ENCODE data around the gene PDE7B. TPM values are rescaled to one million over a fixed set of nuclear protein-coding genes. Genes with fewer than 3 reads are reported as not detected.

Gene PDE7B
- total and polyA plus RNA-seq, 2 donors (not counting 1 experiment from before 2014, with no cell fraction given), result 7.9 to 21.5 TPM

- Histone ChIP-seq H3K79me2 (ENCODE audit: control insufficient read depth, insufficient read depth, low read length) (no peaks in the 10 kb centered on the region), H3K9me3 (ENCODE audit: control insufficient read depth, insufficient read depth, low read depth, low read length) (no peaks in the 10 kb centered on the region), H3K27me3 (ENCODE audit: control insufficient read depth, insufficient read depth, low read length) (no peaks in the 10 kb centered on the region), H4K20me1 (ENCODE audit: control insufficient read depth, extremely low read depth, insufficient read depth, low read length) (no peaks in the 10 kb centered on the region), H3K27ac (ENCODE audit: insufficient read depth, low read length) (no peak overlapping the region), H3K4me1 (ENCODE audit: control insufficient read depth, extremely low read depth, insufficient read depth, low read length) (no peaks in the 10 kb centered on the region), H3K4me2 (ENCODE audit: extremely low read depth, insufficient read depth, low read length) (no peak overlapping the region), H3K9ac (ENCODE audit: insufficient read depth, low read length) (no peak overlapping the region), H2AFZ (ENCODE audit: low read length) (no peak overlapping the region), H3K36me3 (ENCODE audit: control insufficient read depth, insufficient read depth, low read length) (no peaks in the 10 kb centered on the region), H3K4me3 (replicated peaks in 1 of 4; ENCODE audit: control extremely low read depth in 1 of 4, insufficient read depth in 1 of 4, low read depth in 3 of 4, low read length in 4 of 4) (no peak overlapping the region)
- no peak for TF ChIP-seq EZH2 (IDR thresholded peaks at IDR 0.05; ENCODE audit: low read length, missing control alignments)
- TF ChIP-seq, protein P1, sequence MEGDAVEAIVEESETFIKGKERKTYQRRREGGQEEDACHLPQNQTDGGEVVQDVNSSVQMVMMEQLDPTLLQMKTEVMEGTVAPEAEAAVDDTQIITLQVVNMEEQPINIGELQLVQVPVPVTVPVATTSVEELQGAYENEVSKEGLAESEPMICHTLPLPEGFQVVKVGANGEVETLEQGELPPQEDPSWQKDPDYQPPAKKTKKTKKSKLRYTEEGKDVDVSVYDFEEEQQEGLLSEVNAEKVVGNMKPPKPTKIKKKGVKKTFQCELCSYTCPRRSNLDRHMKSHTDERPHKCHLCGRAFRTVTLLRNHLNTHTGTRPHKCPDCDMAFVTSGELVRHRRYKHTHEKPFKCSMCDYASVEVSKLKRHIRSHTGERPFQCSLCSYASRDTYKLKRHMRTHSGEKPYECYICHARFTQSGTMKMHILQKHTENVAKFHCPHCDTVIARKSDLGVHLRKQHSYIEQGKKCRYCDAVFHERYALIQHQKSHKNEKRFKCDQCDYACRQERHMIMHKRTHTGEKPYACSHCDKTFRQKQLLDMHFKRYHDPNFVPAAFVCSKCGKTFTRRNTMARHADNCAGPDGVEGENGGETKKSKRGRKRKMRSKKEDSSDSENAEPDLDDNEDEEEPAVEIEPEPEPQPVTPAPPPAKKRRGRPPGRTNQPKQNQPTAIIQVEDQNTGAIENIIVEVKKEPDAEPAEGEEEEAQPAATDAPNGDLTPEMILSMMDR (conservative IDR thresholded peaks at IDR 0.05 in 1 of 2, IDR thresholded peaks at IDR 0.05 in 1 of 2; ENCODE audit: low read depth in 1 of 2, low read length in 2 of 2), result no peak
- DNase-seq (ENCODE audit: low read depth in 2 of 2), result no peak
Observed at GRCh38 chr6:135983093-135983492, 131.6 kb downstream of the PDE7B start.

DNA sequence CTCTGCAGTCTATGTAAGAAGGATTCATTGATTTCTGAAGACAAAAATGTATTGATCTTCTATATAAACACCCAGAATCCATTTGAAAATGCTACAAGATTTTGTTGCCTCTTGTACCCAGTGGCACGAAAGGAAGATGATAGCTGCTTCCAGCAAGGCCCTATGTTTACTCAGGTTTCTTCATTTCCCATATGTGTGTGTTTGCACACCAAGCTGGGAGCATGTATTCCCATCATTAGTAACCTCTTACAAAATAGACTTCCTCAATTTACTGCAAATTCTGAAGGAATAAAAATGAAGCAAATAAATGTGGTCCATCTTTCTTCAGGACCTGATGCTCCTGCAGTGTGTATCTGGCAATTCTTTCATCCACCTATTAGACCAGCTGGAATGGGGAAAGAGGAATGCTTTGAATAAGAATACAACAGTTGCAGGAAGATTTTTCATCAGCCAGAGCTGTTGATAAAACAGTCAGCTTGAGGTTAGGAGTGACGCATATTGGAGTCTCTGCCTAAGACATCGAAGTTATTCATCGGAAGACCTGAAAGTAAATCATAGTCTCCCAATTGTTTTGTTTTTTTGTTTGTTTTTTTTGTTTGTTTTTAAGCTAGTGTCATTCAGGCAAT lies 132.3 kb downstream of the PDE7B start:
- Histone ChIP-seq H3K27ac (ENCODE audit: insufficient read depth, low read length) (no peak overlapping the region), H2AFZ (ENCODE audit: low read length) (no peak overlapping the region), H4K20me1 (ENCODE audit: control insufficient read depth, extremely low read depth, insufficient read depth, low read length) (no peaks in the 10 kb centered on the region), H3K9me3 (ENCODE audit: control insufficient read depth, insufficient read depth, low read depth, low read length) (no peaks in the 10 kb centered on the region), H3K4me2 (ENCODE audit: extremely low read depth, insufficient read depth, low read length) (no peak overlapping the region), H3K36me3 (ENCODE audit: control insufficient read depth, insufficient read depth, low read length) (no peaks in the 10 kb centered on the region), H3K79me2 (ENCODE audit: control insufficient read depth, insufficient read depth, low read length) (no peaks in the 10 kb centered on the region), H3K9ac (ENCODE audit: insufficient read depth, low read length) (no peak overlapping the region), H3K4me3 (replicated peaks in 1 of 4; ENCODE audit: control extremely low read depth in 1 of 4, insufficient read depth in 1 of 4, low read depth in 3 of 4, low read length in 4 of 4) (no peak overlapping the region), H3K4me1 (ENCODE audit: control insufficient read depth, extremely low read depth, insufficient read depth, low read length) (no peaks in the 10 kb centered on the region), H3K27me3 (ENCODE audit: control insufficient read depth, insufficient read depth, low read length) (no peaks in the 10 kb centered on the region)
- TF ChIP-seq, protein P1 (conservative IDR thresholded peaks at IDR 0.05 in 1 of 2, IDR thresholded peaks at IDR 0.05 in 1 of 2; ENCODE audit: low read depth in 1 of 2, low read length in 2 of 2), result no peak
- TF ChIP-seq EZH2 (IDR thresholded peaks at IDR 0.05; ENCODE audit: low read length, missing control alignments), result no peak
- DNase-seq (ENCODE audit: low read depth in 2 of 2), result peak; percentile 32 to 92

DNA sequence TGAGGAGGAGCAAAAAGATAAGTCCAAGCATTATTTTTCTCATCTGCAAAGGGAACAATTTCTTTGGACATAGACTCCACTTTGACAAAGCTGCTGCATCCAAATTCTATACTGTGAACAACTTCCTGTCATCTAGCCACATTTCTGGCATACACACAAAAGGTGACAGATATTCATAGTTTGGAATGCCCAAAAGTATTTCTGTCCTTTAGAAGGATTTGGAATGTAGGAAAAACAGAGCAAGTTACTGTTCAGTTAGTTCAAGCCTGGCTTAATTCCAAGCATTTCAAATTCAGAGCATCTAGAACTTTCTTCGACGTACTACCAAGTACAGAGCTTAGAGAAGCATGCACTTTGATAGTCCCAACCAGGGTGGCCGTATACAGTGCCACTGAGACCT lies 134.0 kb downstream of the PDE7B start:
- H2AFZ ChIP-seq (ENCODE audit: low read length), result no peak overlapping the region
- no peaks in the 10 kb centered on the region for H4K20me1 ChIP-seq (ENCODE audit: control insufficient read depth, extremely low read depth, insufficient read depth, low read length)
- H3K9me3 ChIP-seq (ENCODE audit: control insufficient read depth, insufficient read depth, low read depth, low read length), result no peaks in the 10 kb centered on the region
- DNase-seq (ENCODE audit: low read depth in 2 of 2), result peak in 1 of 2 donors; percentile 69
- TF ChIP-seq, protein P1 (conservative IDR thresholded peaks at IDR 0.05 in 1 of 2, IDR thresholded peaks at IDR 0.05 in 1 of 2; ENCODE audit: low read depth in 1 of 2, low read length in 2 of 2), result no peak
- no peak for TF ChIP-seq EZH2 (IDR thresholded peaks at IDR 0.05; ENCODE audit: low read length, missing control alignments)
- no peaks in the 10 kb centered on the region for H3K4me1 ChIP-seq (ENCODE audit: control insufficient read depth, extremely low read depth, insufficient read depth, low read length)
- no peak overlapping the region for H3K9ac ChIP-seq (ENCODE audit: insufficient read depth, low read length)
- H3K4me2 ChIP-seq (ENCODE audit: extremely low read depth, insufficient read depth, low read length), result no peak overlapping the region
- no peaks in the 10 kb centered on the region for H3K79me2 ChIP-seq (ENCODE audit: control insufficient read depth, insufficient read depth, low read length)
- H3K27me3 ChIP-seq (ENCODE audit: control insufficient read depth, insufficient read depth, low read length), result no peaks in the 10 kb centered on the region
- no peaks in the 10 kb centered on the region for H3K36me3 ChIP-seq (ENCODE audit: control insufficient read depth, insufficient read depth, low read length)
- no peak overlapping the region for H3K4me3 ChIP-seq (replicated peaks in 1 of 4; ENCODE audit: control extremely low read depth in 1 of 4, insufficient read depth in 1 of 4, low read depth in 3 of 4, low read length in 4 of 4)
- no peak overlapping the region for H3K27ac ChIP-seq (ENCODE audit: insufficient read depth, low read length)

All from fibroblast of lung (primary cell).